ENCODE results near the gene ARHGAP45. TPM values are rescaled to one million over a fixed set of nuclear protein-coding genes. Genes with fewer than 3 reads are reported as not detected.

The ARHGAP45 gene
- total RNA-seq, 3 donors from 2014 or later = 33.9 to 64.3 (median 58.8) TPM

DNA sequence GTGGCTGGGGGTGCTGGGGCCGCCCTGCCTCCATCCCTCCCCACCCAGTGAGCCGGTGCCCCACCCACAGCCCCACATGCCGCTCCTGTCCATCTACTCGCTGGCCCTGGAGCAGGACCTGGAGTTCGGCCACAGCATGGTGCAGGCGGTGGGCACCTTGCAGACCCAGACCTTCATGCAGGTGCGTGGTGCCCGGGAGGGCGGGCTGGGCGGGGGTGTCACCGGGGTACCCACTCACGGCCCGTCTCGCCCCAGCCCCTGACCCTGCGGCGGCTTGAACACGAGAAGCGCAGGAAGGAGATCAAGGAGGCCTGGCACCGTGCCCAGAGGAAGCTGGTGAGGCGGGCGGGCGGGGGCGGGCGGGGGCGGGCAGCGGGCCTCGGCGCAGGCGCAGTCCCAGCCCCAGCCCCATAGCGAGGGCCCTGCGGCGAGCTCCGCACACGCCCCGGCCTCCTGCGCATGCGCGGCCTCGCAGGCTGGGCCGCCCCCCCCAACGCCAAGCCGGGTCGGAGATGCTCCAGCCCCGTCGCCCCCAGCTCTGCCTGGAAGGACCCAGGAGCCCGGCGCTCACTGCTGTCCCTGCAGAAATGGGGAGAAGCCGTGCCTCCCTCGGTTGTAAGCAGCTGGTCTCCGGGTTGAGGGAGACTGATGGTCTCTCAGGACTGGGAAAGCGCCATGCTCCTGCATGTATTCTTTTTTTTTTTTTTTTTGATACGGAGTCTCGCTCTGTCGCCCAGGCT, 7.7 kb downstream of the ARHGAP45 start:
- H3K4me1 ChIP-seq (ENCODE audit: low read depth) = peaks cover 34% of the 10 kb centered on the region
- DNase-seq (peak; percentile 93 to 96 (median 94)), ATAC-seq (peak; percentile 79)
- no peaks in the 10 kb centered on the region for H3K36me3 ChIP-seq (ENCODE audit: low read depth)
- H3K9me3 ChIP-seq = no peaks in the 10 kb centered on the region
- intact Hi-C loops (cut with DNase I, micrococcal nuclease) = no loop called here
- no peak overlapping the region for H3K4me3 ChIP-seq
- TF ChIP-seq, protein P1, sequence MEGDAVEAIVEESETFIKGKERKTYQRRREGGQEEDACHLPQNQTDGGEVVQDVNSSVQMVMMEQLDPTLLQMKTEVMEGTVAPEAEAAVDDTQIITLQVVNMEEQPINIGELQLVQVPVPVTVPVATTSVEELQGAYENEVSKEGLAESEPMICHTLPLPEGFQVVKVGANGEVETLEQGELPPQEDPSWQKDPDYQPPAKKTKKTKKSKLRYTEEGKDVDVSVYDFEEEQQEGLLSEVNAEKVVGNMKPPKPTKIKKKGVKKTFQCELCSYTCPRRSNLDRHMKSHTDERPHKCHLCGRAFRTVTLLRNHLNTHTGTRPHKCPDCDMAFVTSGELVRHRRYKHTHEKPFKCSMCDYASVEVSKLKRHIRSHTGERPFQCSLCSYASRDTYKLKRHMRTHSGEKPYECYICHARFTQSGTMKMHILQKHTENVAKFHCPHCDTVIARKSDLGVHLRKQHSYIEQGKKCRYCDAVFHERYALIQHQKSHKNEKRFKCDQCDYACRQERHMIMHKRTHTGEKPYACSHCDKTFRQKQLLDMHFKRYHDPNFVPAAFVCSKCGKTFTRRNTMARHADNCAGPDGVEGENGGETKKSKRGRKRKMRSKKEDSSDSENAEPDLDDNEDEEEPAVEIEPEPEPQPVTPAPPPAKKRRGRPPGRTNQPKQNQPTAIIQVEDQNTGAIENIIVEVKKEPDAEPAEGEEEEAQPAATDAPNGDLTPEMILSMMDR (IDR thresholded peaks at IDR 0.05) = no peak

DNA sequence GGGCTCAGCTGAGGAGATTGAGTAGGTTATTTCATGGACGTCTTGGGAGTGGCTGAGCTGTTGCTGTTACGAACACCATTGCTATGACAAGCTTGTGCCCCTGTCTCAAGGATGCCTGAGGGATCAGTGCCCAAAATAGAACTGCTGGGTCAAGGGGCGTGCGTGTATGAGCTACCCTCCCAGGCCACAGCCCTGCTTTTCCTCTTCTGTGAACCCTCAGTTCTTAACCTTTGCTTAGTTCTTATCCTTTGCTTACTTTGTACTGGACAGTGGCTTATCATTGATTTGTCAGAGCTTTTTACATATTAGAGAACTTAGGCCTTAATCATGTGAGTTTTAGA, 9.0 kb downstream of the ARHGAP45 start:
- Histone ChIP-seq H3K4me1 (ENCODE audit: low read depth) (peaks cover 30% of the 10 kb centered on the region), H3K9me3 (no peaks in the 10 kb centered on the region), H3K4me3 (no peak overlapping the region), H3K36me3 (ENCODE audit: low read depth) (no peaks in the 10 kb centered on the region)
- ATAC-seq (no peak), DNase-seq (no peak)
- intact Hi-C loops (cut with DNase I, micrococcal nuclease) = no loop called here
- TF ChIP-seq, protein P1 (IDR thresholded peaks at IDR 0.05) = no peak

DNA sequence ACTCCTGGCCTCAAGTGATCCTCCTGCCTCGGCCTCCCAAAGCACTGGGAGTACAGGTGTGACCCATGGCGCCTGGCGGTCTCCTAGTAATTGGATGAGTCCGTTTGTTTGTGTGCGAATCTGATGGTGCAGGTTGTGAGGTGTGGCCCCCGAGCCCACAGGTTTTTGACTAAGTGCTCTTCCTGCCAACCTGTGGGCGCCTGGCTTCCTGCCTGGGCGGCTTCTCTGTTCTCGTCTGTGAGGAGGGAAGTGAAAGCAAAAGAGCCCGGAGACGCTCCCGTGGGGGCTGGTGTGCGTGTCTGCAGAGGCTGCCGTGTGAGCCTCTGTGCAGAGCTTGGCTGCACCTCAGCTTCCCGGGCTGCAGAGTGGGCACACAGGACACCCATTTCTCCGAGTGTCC, 10.0 kb downstream of the ARHGAP45 start:
- Histone ChIP-seq H3K36me3 (ENCODE audit: low read depth) (no peaks in the 10 kb centered on the region), H3K4me1 (ENCODE audit: low read depth) (peaks cover 36% of the 10 kb centered on the region), H3K4me3 (no peak overlapping the region), H3K9me3 (no peaks in the 10 kb centered on the region)
- intact Hi-C loops (cut with DNase I, micrococcal nuclease) = no loop called here
- peak; percentile 85 to 95 (median 86) for DNase-seq
- peak; percentile 70 for ATAC-seq
- TF ChIP-seq, protein P1 (IDR thresholded peaks at IDR 0.05) = no peak

DNA sequence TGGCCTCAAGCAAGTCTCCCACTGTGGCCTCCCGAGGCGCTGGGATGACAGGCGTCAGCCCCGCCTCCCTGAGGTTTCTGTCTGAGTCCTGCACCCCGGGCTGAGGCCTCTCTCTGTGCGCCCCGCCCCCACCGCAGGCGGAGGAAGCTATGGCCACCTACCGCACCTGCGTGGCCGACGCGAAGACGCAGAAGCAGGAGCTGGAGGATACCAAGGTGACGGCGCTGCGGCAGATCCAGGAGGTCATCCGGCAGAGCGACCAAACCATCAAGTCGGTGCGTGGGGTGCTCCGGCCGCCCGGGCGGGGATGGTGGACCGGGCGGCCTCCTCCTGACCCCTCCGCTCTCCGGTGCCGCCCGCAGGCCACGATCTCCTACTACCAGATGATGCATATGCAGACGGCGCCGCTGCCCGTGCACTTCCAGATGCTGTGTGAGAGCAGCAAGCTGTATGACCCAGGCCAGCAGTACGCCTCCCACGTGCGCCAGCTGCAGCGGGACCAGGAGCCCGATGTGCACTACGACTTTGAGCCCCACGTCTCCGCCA, 12.7 kb downstream of the ARHGAP45 start:
- Histone ChIP-seq H3K4me3 (no peak overlapping the region), H3K9me3 (no peaks in the 10 kb centered on the region), H3K4me1 (ENCODE audit: low read depth) (peaks cover 43% of the 10 kb centered on the region), H3K36me3 (ENCODE audit: low read depth) (no peaks in the 10 kb centered on the region)
- peak; percentile 38 to 83 (median 69) for DNase-seq
- ATAC-seq = no peak
- intact Hi-C loops (cut with DNase I, micrococcal nuclease) = no loop called here
- TF ChIP-seq, protein P1 (IDR thresholded peaks at IDR 0.05) = no peak

GRCh38 chr19:1080360-1081161, 13.6 kb downstream of the ARHGAP45 start:
- Histone ChIP-seq H3K4me3 (no peak overlapping the region), H3K9me3 (no peaks in the 10 kb centered on the region), H3K36me3 (ENCODE audit: low read depth) (no peaks in the 10 kb centered on the region), H3K4me1 (ENCODE audit: low read depth) (peaks cover 36% of the 10 kb centered on the region)
- intact Hi-C loops (cut with DNase I, micrococcal nuclease) = no loop called here
- ATAC-seq = no peak
- TF ChIP-seq, protein P1 (IDR thresholded peaks at IDR 0.05) = no peak
- DNase-seq = peak in 2 of 3 donors; percentile 53 to 64
